Esophagus squamous epithelium (tissue), 5 donors: ENCODE measurements around the gene KLF13. TPM values are rescaled to one million over a fixed set of nuclear protein-coding genes. Genes with fewer than 3 reads are reported as not detected.

Experiments
- DNase-seq: peaks from one replicate; lab custom pipeline; 2025; lab: John Stamatoyannopoulos, UW
- H3K27ac ChIP-seq, 4 donors: fragments of 200-600 bp; sonication (generic); one replicate each; pipeline ENCODE4 v1.5.1; 2016 to 2019; ENCODE audit warnings: mild to moderate bottlenecking in 1 of 4
- H3K27me3 ChIP-seq, 4 donors: fragments of 200-600 bp; sonication (generic); 1 replicate in 3 of 4; 2 replicates in 1 of 4; pipeline versions ENCODE4 v1.5.1 to v1.6.0; 2017 to 2021; ENCODE audit warnings: antibody characterized with exemption in 1 of 4
- H3K36me3 ChIP-seq, 3 donors: fragments of 200-600 bp; sonication (generic); one replicate each; pipeline ENCODE4 v1.5.1; 2016 to 2019
- H3K4me1 ChIP-seq, 3 donors: fragments of 200-600 bp; sonication (generic); one replicate each; pipeline ENCODE4 v1.5.1; 2017 to 2019
- H3K4me3 ChIP-seq, 4 donors: fragments of 200-600 bp; sonication (generic); 1 replicate in 3 of 4; 2 replicates in 1 of 4; pipeline ENCODE4 v1.5.1; 2016 to 2019; ENCODE audit warnings: mild to moderate bottlenecking in 2 of 4, moderate library complexity in 1 of 4
- H3K9me3 ChIP-seq, 3 donors: fragments of 200-600 bp; sonication (generic); one replicate each; pipeline ENCODE4 v1.5.1; 2016 to 2019
- POLR2A ChIP-seq, 4 donors: fragments of 450-650 bp; IDR thresholded peaks; one replicate each; pipeline ENCODE4 v1.6.1; 2017; ENCODE audit warnings: antibody characterized with exemption in 4 of 4, mild to moderate bottlenecking in 4 of 4, moderate library complexity in 3 of 4
- WGBS, 2 donors: methylation state at CpG; one replicate each; pipeline ENCODE4 v1.1.5; 2018; 5-methylcytosine and 5-hydroxymethylcytosine counted together
- intact Hi-C: fragments of 100-400 bp; cut with DNase I; formaldehyde crosslinking; loops from one replicate; pipeline ENCODE4 v1.15.0; 2022
- total RNA-seq, 4 donors: library from RNA; depleted of rRNA; stranded (reverse); fragments of >200 nt; gene quantifications; one replicate each; pipeline ENCODE4 v1.1.0, GENCODE V29; 2016
- TF ChIP-seq, protein P1 (sequence below), 6 experiments: fragments of 450-650 bp in 4 of 6; fragments of 200-600 bp in 2 of 6; sonication (generic) in 2 of 6; IDR thresholded peaks; one replicate each; pipeline ENCODE4 v1.5.1; 2016 to 2019; ENCODE audit warnings: antibody characterized with exemption in 6 of 6, mild to moderate bottlenecking in 4 of 6, moderate library complexity in 4 of 6
- donor health status: DM: yes; HTN: yes; CAD: no.

Gene KLF13
- total RNA-seq, 4 donors from 2014 or later: 16.4 to 54.6 (median 41.8) TPM

DNA sequence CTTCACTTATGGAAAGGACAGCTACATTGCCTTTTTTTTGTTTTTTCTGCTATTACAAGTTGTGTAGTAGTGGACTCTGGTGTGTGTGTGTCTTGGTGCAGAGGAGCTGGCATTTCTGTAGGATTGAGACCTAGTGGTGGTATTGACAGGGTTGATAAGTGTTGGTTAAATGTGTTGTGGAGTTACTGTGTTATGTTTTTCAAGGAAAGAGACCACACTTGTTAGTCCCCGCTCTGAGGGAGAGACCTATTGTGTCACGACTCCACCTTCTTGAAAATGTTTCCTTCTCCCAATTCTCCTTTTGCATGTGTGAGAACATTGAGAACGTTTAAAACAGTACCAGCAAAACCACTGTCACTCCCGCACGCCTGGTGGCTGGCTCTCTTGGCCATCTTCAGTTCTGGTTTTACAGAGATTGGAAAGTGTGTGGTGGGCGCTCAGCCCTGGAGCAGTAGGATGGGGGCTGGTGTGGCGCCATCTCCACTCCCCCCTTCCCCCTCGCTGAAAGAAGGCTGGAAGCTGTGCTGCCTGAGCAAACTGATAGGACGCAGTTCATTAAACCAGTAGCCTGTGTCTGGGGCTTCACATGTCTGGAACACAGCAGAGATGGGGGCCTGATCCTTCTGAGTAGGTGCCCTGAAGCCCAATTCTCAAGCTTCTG is 5.5 kb downstream of the KLF13 start:
- H3K4me1 ChIP-seq: peaks cover 57 to 89% (median 70%) of the 10 kb centered on the region in 3 donors
- TF ChIP-seq, protein P1, sequence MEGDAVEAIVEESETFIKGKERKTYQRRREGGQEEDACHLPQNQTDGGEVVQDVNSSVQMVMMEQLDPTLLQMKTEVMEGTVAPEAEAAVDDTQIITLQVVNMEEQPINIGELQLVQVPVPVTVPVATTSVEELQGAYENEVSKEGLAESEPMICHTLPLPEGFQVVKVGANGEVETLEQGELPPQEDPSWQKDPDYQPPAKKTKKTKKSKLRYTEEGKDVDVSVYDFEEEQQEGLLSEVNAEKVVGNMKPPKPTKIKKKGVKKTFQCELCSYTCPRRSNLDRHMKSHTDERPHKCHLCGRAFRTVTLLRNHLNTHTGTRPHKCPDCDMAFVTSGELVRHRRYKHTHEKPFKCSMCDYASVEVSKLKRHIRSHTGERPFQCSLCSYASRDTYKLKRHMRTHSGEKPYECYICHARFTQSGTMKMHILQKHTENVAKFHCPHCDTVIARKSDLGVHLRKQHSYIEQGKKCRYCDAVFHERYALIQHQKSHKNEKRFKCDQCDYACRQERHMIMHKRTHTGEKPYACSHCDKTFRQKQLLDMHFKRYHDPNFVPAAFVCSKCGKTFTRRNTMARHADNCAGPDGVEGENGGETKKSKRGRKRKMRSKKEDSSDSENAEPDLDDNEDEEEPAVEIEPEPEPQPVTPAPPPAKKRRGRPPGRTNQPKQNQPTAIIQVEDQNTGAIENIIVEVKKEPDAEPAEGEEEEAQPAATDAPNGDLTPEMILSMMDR (IDR thresholded peaks at IDR 0.05): no peak
- TF ChIP-seq POLR2A (IDR thresholded peaks at IDR 0.05): no peak
- H3K27me3 ChIP-seq: no peaks in the 10 kb centered on the region
- no peak for DNase-seq
- WGBS, 2 donors: 72 to 74% methylated on average over 7 to 9 of the region's 9 CpGs
- H3K4me3 ChIP-seq: no peak overlapping the region
- H3K9me3 ChIP-seq: no peaks in the 10 kb centered on the region
- peak overlapping the region in 3 of 4 donors; percentile 25 to 100 (median 48) for H3K27ac ChIP-seq
- intact Hi-C loops: loop anchor here (10.0 kb wide), 1 partner anchor 153 kb away; no protein-coding TSS in a partner anchor
- peaks cover 0 to 6% (median 0%) of the 10 kb centered on the region in 3 donors for H3K36me3 ChIP-seq

DNA sequence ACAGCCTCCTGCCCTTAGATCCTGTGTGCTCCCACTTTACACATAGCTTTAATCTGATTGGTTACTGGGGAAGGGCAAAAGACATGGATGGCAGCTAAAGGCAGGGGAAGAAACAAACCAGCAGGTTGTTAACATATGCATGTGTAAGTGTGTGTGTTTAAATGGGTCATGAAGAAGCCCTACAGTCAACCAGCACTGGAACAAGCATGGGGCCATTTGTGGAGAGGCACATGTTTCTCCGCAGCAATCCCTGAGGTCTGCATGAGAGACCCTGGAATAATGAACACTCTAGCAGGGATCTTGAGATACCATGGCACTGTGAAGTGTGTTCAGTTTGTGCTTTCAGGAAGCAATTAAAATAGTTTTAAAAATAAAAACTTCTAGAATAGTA is 6.0 kb downstream of the KLF13 start:
- H3K4me1 ChIP-seq: peaks cover 63 to 94% (median 73%) of the 10 kb centered on the region in 3 donors
- H3K9me3 ChIP-seq: no peaks in the 10 kb centered on the region
- H3K27ac ChIP-seq: peak overlapping the region in 3 of 4 donors; percentile 25 to 100 (median 48)
- no peak overlapping the region for H3K4me3 ChIP-seq
- peaks cover 0 to 6% (median 0%) of the 10 kb centered on the region in 3 donors for H3K36me3 ChIP-seq
- WGBS, 2 donors: 92% methylated on average over 1 of the region's 1 CpG
- TF ChIP-seq, protein P1 (IDR thresholded peaks at IDR 0.05): no peak
- no peak for DNase-seq
- H3K27me3 ChIP-seq: no peaks in the 10 kb centered on the region
- intact Hi-C loops: loop anchor here (10.0 kb wide), 1 partner anchor 152 kb away; no protein-coding TSS in a partner anchor

DNA sequence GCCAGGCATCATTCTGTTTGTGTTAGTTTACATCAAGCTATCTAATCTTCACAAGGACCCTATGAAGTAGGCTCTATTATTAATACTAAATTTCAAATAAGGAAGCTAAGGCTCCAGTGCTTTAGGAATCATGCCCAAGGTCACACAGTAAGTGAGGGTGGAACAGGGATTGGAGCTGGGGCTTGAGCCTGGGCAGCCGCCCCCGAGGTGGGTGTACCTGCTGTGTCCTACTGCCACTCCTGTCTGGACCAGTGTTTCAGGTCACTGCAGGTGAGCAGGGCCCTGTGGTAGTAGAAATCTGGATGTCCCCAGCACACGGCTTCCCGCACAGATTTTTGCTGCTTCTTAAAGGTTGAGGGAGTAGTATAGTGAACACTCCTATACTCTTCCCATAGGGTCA is 6.5 kb downstream of the KLF13 start:
- Histone ChIP-seq H3K27me3 (no peaks in the 10 kb centered on the region), H3K36me3 (peaks cover 0 to 6% (median 0%) of the 10 kb centered on the region in 3 donors), H3K9me3 (no peaks in the 10 kb centered on the region), H3K4me1 (peaks cover 67 to 99% (median 77%) of the 10 kb centered on the region in 3 donors), H3K27ac (peak overlapping the region in 2 of 4 donors; percentile 30 to 48), H3K4me3 (no peak overlapping the region)
- no peak for TF ChIP-seq POLR2A (IDR thresholded peaks at IDR 0.05)
- TF ChIP-seq, protein P1 (IDR thresholded peaks at IDR 0.05): no peak
- DNase-seq: no peak
- 73 to 93% methylated on average over 2 to 4 of the region's 4 CpGs for WGBS, 2 donors
- intact Hi-C loops: loop anchor here (10.0 kb wide), 1 partner anchor 152 kb away; no protein-coding TSS in a partner anchor

DNA sequence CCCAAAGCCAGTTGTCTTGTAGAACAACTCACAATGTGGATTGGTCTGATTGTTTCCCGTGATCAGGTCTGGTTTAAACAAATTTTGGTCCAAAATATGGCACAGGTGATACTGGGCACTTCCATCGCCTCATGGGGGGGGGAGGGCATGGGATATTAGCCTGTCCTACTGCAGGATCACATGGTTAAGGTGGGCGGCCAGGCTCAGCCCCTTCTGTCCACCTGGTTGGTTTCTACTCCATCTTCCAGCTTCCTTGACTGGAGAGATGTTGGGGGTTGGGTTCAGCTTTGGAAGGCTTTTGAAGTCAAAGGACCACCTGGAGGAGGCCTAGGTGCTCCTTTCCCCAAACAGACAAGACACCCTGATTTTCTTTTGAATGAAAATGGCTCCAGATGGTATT is 7.2 kb downstream of the KLF13 start:
- H3K4me1 ChIP-seq: peaks cover 70 to 100% (median 82%) of the 10 kb centered on the region in 3 donors
- no peak overlapping the region for H3K4me3 ChIP-seq
- 87 to 100% methylated on average over 2 of the region's 3 CpGs for WGBS, 2 donors
- H3K27ac ChIP-seq: peak overlapping the region in 1 of 4 donors; percentile 66
- intact Hi-C loops: loop anchor here (10.0 kb wide), 1 partner anchor 151 kb away; no protein-coding TSS in a partner anchor
- H3K27me3 ChIP-seq: no peaks in the 10 kb centered on the region
- no peak for DNase-seq
- no peak for TF ChIP-seq POLR2A (IDR thresholded peaks at IDR 0.05)
- TF ChIP-seq, protein P1 (IDR thresholded peaks at IDR 0.05): no peak
- peaks cover 0 to 6% (median 0%) of the 10 kb centered on the region in 3 donors for H3K36me3 ChIP-seq
- H3K9me3 ChIP-seq: no peaks in the 10 kb centered on the region

DNA sequence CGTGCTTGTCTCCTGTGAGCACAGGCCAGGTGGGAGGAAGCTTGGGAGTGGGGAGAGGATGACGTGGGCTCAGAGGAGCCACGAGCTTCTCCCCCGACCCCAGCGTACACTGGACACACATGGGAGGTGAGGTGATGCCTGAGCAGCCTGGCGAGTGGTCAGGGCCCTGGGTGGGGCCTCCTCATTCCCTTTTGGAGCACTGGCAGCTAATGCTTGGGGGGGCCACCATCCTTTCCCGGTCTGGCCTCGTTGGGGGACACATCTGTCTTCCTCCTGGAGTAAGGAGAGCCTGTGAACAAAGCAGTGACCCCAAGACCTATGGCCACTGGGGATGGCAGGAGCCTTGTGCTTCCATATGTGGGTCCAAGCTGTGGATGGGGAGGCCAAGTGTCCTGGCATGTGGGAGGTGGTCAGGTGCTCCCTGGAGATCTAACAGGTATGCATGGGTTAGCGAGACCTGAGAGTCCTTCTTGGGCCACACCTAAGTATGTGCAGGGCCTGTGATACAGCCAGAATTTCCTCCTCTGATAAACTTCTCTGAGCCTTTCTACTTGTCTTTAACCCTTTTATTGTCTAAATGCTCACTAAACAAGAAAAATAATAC is 9.5 kb downstream of the KLF13 start:
- H3K36me3 ChIP-seq: no peaks in the 10 kb centered on the region
- WGBS, 2 donors: 73 to 94% methylated on average over 3 to 6 of the region's 9 CpGs
- H3K27ac ChIP-seq: peak overlapping the region; percentile 29 to 66 (median 64)
- no peak for DNase-seq
- no peak overlapping the region for H3K4me3 ChIP-seq
- peaks cover 70 to 100% (median 83%) of the 10 kb centered on the region in 3 donors for H3K4me1 ChIP-seq
- no peaks in the 10 kb centered on the region for H3K27me3 ChIP-seq
- no peak for TF ChIP-seq POLR2A (IDR thresholded peaks at IDR 0.05)
- TF ChIP-seq, protein P1 (IDR thresholded peaks at IDR 0.05): no peak
- no peaks in the 10 kb centered on the region for H3K9me3 ChIP-seq
- intact Hi-C loops: loop anchor here (10.0 kb wide), 1 partner anchor 149 kb away; no protein-coding TSS in a partner anchor
